ENCODE data around the gene SLC29A1.

DNA sequence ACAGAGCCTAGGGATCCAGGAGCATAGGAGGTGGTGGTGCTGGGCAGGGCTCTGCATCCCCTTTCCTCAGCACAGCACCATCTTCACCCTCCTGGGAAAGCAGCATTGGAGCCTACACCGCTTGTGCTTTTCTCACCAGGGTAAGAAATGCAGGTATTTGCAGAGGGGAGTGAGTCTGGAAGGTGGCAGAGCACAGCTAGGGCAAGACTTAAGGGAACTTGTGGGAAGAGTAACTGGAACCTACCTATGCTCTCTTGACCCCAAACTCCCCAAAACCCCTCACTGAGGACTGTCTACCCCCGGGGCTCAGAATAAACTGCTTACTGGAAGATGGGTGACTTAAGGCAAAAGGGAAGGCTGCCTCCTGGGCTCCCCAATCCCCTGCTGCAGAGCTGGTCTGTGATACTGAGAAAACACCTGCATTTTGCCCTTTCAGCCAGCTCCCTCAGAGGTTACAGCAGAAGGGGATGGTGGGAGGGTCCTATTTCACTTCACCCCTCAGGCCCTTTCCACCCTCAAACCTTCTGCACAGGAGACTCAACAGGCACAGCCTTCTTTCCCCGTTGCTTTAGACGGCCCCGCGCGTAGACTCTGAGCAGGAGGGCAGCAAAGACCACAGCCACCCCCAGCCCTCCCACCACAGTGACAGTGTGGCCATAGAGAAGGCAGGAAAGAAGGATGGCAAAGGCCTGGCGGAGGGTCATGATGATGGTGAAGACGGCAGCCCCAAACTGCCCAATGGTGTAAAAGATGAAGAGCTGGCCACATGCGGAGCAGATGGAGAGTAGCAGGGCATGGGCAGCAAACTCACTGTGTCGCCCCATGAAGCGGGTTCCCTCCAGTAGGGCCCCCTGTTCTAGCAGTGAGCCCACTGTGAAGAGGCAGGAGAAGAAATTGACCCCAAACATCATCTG lies 31.1 kb downstream of the SLC29A1 start:
- TF ChIP-seq, protein P1, sequence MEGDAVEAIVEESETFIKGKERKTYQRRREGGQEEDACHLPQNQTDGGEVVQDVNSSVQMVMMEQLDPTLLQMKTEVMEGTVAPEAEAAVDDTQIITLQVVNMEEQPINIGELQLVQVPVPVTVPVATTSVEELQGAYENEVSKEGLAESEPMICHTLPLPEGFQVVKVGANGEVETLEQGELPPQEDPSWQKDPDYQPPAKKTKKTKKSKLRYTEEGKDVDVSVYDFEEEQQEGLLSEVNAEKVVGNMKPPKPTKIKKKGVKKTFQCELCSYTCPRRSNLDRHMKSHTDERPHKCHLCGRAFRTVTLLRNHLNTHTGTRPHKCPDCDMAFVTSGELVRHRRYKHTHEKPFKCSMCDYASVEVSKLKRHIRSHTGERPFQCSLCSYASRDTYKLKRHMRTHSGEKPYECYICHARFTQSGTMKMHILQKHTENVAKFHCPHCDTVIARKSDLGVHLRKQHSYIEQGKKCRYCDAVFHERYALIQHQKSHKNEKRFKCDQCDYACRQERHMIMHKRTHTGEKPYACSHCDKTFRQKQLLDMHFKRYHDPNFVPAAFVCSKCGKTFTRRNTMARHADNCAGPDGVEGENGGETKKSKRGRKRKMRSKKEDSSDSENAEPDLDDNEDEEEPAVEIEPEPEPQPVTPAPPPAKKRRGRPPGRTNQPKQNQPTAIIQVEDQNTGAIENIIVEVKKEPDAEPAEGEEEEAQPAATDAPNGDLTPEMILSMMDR (IDR thresholded peaks at IDR 0.05; ENCODE audit: borderline replicate concordance, extremely low read depth, low read length, poor library complexity, severe bottlenecking), result no peak
- no peak for TF ChIP-seq EZH2 (IDR thresholded peaks at IDR 0.05; ENCODE audit: borderline replicate concordance, low read depth, low read length, severe bottlenecking)

Measured in DND-41 (cell line).